ENCODE measurements around the gene CELF2.
"Not testable (repeated sequence)": the region's sequence is repeated elsewhere in the genome, so short reads cannot be mapped to it uniquely, and the experiment has no call there.

CELF2 gene

GRCh38 chr10:11178606-11179515 is 161.2 kb downstream of the CELF2 start:
- no peak for DNase-seq

DNA sequence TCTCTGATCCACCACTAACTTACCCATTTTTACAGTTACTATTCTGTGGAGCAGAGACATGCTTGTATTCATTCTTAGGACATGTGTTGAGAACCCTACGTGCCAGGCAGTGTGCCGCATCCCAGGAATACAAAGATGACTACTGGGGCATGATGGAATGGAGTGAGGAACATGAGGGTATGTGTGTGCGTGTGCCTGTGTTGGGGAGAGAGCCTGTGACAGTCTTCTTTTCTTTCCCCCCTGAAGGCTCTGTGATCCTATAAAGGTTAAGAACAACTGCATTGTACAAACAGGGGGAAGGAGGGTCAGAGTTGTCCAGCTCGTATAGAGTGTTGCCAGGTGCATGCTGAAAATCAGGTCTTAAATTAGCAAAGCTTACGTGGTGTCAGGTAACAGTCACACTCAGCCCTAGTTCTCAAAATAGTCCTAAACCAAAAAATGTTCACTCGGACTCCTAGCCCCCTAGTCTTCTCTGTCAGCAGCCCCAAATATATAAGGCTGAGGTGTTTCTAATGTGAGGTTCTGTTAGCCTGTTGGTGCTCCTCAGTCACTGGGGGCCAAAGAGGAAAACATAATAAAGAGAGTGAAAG is 161.9 kb downstream of the CELF2 start:
- DNase-seq = no peak

GRCh38 chr10:11180228-11180627 is 162.6 kb downstream of the CELF2 start:
- DNase-seq = no peak

GRCh38 chr10:11181978-11182377 is 164.3 kb downstream of the CELF2 start:
- DNase-seq = no peak

DNA sequence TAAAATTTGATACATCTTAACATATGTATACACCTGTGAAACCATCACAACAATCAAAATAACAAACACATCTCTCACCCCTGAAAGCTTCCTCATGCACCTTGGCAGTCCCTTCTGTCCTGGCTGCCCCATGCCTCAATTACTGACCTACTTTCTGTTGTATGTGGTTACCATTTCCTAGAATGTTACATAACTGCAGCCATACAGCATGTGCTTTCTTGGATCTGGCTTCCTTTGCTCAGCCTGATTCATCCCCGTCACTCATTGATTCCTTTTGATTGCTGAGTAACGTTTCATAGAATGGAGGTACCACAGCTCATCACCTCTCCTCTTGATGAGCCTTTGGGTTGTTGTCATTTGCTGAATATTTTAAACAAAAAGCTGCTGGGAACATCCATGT is 165.3 kb downstream of the CELF2 start:
- DNase-seq = no peak

GRCh38 chr10:11184093-11184492 is 166.4 kb downstream of the CELF2 start:
- no peak for DNase-seq

- DNase-seq = not testable (repeated sequence)
Observed at GRCh38 chr10:11185128-11185665, 167.5 kb downstream of the CELF2 start.

DNA sequence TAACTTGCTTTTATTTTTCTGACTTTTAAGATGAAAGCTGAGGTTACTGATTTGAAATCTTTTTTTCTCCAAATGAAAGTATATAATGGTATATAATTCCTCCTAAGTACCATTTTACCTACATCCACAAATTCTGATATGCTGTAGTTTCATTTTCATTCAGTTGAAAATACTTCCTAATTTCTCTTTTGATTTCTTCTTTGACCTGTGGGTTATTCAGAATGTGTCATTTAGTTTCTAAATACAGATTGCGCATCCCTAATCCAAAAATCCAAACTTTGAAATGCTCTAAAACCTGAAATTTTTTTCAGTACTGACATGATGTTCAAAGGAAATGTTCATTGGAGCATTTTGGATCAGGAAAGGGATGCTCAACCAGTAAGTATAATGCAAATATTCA is 168.7 kb downstream of the CELF2 start:
- no peak for DNase-seq

DNA sequence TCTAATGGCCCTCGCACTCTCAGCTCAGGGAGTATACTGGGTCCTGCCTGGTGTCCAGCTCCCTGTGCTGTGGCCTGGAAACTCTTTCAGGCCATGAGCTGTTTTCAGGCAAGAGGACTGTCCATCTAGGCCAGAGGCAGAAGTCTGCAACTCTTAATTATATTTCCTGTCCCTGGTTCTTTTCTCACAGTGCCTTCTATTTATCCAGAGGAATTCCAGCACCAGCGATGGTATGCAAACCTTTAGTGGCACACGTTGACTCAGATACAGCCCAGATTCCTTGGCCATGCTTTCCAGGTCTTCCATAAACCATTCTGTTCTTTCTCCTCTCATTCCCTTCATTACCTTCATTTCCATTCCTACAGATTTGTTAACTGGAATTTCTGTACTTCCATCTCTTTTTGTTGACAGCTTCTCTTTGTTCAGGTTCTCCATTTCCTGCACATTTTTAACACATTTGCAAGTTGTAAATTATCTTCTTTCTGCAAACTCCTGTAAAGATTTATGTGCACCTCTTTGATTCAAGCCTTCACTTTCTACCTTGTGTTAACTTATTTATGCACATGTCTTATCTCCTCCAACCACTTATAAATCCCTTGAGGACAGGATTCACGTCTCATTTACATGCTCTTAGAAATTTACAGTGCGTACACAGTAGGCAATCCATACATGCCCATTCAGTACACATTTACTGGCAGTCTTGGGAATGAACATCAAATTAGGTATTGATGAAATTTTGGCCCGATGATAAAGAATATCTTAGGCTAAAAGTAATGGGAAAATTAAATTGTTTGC is 172.1 kb downstream of the CELF2 start:
- no peak for DNase-seq

GRCh38 chr10:11191190-11191589 is 173.5 kb downstream of the CELF2 start:
- DNase-seq = no peak

- no peak for DNase-seq
Observed at GRCh38 chr10:11191678-11192077, 174.0 kb downstream of the CELF2 start.

- DNase-seq = no peak
Observed at GRCh38 chr10:11192304-11193000, 174.8 kb downstream of the CELF2 start.

DNA sequence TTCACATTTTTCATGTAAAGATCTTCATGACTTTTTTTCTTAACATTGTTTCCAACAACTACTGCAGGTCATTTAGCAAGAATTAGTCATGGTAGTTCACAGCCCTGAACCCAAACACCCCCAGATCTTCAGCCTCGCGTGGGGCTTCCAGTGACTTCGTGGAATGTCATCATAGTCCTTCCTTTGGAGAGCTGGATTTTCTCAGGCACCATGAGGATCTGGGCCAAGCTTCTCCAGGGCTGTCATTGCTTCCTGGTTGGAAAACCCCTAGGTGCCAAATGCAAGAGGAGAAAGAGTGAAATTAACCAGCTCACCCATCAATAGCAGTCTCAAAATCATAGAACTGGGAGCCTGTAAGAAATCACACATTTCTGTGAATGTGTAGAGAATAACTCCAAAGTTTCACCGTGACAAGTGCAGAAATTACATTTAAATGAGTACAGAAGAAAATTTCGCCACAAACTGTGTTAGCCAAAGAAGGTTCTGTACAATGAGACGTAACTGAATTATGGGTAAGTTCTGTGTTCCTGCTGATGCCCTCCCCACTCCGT is 175.4 kb downstream of the CELF2 start:
- no peak for DNase-seq

- no peak for DNase-seq
Observed at GRCh38 chr10:11194859-11195586, 177.4 kb downstream of the CELF2 start.

DNA sequence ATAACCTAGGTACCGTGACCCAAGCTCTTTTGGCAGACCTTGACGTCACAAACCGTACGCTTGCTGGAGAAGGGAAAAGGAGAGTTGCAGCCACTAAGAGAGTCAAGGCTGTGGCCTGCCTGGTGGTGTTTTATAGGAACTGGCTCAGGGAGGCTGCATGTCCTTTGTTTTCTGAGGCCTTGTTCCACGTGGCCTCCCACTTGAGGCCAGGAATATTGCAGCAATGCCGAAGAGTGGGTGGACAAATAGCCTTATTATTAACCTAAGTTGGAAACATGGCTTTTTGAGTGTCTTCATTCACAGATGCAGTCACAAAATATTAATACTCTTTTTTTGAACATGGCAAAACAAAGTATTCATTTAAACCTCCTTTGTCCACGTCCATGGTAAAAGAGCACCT is 178.0 kb downstream of the CELF2 start:
- DNase-seq = no peak

DNA sequence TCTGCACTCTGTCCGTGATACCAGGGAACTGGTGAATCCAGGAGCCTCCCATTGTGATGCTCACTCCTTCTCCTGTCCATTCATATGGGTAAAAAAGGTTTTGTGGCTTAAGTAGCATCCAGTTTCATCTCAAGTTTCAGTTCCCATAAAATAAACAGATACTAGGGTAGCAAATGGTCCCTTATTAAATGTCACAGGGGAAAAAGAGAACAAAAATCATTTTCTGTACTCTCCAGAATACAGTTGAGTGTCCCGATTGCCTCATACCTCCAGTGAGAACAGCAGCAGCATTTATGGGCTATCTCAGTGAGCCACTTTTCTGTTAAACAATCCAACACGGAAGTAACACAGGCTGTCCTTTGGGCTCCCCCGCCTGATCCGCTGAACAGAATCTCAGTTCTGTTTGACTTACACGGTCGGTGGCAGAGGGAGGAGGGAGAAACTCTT is 179.6 kb downstream of the CELF2 start:
- DNase-seq = peak; percentile 65

DNA sequence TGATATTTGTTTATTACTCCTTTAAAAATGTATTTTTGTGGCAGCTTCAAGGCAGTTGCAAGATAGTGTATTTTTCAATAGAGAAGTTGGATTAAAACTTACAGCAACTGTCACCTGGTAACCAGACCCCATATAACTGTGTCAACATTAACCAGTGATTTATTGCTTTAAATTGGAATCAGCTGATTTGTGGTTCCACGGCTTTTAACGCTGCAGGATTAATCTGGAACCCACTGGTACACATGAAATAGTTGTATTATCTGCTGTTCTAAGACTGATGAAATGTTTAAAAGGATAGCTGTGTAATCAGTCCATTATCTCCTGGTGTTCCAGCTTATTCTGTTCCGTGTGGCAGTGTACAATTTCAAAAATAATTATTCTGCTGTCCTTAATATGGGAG is 180.2 kb downstream of the CELF2 start:
- peak; percentile 56 for DNase-seq

DNA sequence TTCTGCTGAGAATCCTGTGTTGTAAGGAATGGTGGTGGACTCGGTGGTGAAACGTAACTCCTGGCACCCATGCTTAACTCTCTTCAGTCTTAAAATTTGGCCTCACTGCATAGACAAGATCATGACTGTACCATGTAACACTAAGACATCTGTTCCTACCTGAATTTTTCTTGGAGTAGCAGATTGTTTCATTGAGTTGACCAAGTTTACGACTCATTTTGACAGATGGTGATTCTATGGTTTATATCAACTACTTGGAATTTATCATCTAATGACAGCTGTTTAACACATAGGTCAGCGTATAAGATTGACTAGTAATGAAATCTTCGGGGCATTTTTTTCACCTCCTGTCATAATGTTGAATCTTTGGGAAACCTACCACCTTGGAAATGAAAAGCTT is 184.2 kb downstream of the CELF2 start:
- DNase-seq = no peak

DNA sequence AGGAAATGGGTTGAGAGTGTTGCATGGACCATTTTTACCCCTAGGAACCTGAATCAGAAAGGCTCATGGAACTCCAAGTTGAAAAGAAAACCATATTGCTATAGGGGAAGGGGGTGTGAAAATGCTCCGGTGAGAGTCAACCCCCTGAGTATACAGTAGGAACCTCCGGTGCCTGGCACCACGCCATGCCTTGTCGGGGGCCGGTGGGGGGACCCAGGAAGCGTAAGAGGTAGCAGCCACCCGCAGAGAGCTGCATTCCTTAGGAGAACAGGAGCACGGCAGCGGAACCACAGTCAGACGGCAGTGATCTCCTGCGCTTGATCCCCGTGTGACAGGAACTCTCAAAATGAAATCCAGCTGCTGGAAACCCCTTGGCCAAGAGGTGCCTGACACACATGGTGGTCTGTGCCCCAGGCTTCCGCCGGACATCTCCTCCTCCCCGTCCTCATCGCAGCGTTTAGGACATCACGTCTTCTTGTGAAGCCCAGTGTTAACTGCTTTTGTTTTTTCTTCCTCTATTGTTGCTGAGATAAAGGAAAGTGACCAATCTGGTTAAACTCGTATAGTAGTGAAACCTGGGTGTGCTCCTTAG is 186.8 kb downstream of the CELF2 start:
- DNase-seq = no peak

DNA sequence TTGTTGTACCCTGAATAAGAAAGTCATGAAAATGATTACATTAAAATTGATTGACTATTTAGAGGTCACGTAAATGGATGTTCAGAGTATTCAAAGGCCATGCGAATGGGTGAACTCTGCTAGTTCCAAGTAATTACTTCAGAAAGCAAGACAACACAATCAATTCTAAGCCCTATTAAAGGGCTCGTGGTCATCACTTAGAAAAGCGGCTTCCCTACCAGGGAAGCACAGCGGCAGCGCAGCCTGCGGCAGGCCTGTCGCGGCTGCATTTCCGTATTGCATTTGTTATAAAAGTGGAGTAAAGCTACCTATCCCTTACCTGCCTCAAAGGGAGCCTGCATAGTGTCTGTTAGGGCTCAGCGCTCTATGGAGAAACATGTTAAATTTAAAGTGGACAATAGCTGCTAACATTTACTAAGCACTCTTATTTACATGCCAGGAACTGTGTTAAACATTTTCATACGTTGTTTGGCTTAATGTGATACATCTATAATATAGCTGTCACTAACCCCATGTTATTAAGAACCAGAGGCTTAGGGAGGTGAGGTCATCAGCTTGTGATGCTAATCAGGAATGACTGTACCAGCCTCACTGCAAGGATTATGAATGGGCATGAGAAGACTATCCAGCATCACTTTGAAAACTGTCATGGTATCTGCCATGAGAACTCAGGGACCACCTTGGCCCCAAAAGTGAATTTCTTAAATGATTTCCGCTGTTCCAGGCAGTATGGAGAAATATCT is 187.5 kb downstream of the CELF2 start:
- no peak for DNase-seq

Data from NCI-H146 (cell line).